Measurements from ENCODE around the gene BTBD2. TPM values are rescaled to one million over a fixed set of nuclear protein-coding genes. Genes with fewer than 3 reads are reported as not detected.

The BTBD2 gene
- total RNA-seq, 2 donors from 2014 or later = 24.6 to 60.8 TPM

- Mint-ChIP-seq H3K27ac (peak overlapping the region in 1 of 2 donors; percentile 36), H3K9me3 (no peaks in the 10 kb centered on the region), H3K36me3 (peaks cover 0 to 7% of the 10 kb centered on the region in 2 donors)
- ATAC-seq (no peak), DNase-seq (ENCODE audit: low spot score in 2 of 2) (no peak)
Measured at GRCh38 chr19:2053601-2054389, 38.3 kb upstream of the BTBD2 start.

DNA sequence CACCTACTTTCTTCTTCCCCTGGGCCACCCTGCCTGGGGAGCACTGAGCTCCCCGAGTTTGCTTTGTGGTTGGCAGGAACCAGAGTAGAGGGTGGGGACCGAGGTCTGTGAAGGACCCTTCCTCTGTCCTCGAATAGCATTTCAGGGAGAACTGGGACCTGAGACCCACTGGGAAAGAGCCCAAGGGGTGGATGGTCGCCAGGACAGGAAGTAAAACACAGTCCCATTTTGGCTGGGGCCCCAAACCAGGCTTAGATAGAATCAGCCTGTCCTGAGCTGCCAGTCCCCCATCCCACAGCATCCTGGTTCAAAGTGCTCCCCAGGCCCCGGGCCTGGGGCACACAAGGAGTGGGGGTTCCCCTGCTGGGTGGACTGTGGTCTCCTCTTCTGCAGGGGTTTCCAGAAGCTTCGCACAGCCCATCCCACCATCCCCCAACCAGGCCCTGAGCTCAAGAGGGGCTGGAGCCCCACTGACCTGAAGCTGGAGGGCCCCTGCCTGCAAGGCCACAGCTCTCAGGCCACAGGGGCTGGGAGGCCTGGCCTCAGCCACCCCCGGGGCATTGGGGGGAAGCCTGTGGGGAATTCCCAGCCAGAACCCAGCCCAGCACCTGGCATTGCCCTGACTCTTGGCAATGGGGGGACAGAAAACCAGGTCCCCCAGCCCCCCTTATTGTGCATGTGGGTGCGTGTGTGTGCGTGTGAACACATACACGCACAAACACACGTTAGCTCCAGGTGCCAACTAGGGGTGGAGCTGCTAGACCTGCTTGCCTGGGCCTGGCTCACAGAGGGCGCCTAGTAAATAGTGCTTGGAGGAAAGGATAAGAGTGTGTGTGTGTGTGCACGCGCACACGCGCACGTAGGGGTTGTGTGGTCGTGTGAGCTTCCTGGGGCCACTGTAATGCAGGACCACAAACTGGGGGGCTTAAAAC lies 36.5 kb upstream of the BTBD2 start:
- peak overlapping the region; percentile 91 to 93 for H3K27ac Mint-ChIP-seq
- H3K9me3 Mint-ChIP-seq = no peaks in the 10 kb centered on the region
- ATAC-seq (no peak), DNase-seq (ENCODE audit: low spot score in 2 of 2) (no peak)
- H3K36me3 Mint-ChIP-seq = peaks cover 0 to 7% of the 10 kb centered on the region in 2 donors

GRCh38 chr19:2050991-2051772 lies 35.7 kb upstream of the BTBD2 start, which contains the start of gene MKNK2:
MKNK2 (minus strand) TSS chr19:2051244; CDS start chr19:2050851, 393 bp downstream.
- ATAC-seq = peak; percentile 71 to 77

GRCh38 chr19:2050349-2050990 lies 35.0 kb upstream of the BTBD2 start:
- peak overlapping the region in 1 of 2 donors; percentile 75 for H3K27ac Mint-ChIP-seq
- peak; percentile 16 to 43 for ATAC-seq
- no peaks in the 10 kb centered on the region for H3K9me3 Mint-ChIP-seq
- no peak for DNase-seq (ENCODE audit: low spot score in 2 of 2)
- H3K36me3 Mint-ChIP-seq = peaks cover 0 to 7% of the 10 kb centered on the region in 2 donors

More at GRCh38 chr19:2050991-2051772, 35.7 kb upstream of the BTBD2 start, which contains the start of gene MKNK2:
- Mint-ChIP-seq H3K9me3 (no peaks in the 10 kb centered on the region), H3K36me3 (peaks cover 0 to 7% of the 10 kb centered on the region in 2 donors), H3K27ac (peak within 1 kb of the TSS; percentile 91 to 93)
- DNase-seq (ENCODE audit: low spot score in 2 of 2) = peak; percentile 96 to 99

- ATAC-seq = peak; percentile 14 to 52
- H3K36me3 Mint-ChIP-seq = peaks cover 0 to 7% of the 10 kb centered on the region in 2 donors
Measured at GRCh38 chr19:2049741-2050348, 34.3 kb upstream of the BTBD2 start.

DNA sequence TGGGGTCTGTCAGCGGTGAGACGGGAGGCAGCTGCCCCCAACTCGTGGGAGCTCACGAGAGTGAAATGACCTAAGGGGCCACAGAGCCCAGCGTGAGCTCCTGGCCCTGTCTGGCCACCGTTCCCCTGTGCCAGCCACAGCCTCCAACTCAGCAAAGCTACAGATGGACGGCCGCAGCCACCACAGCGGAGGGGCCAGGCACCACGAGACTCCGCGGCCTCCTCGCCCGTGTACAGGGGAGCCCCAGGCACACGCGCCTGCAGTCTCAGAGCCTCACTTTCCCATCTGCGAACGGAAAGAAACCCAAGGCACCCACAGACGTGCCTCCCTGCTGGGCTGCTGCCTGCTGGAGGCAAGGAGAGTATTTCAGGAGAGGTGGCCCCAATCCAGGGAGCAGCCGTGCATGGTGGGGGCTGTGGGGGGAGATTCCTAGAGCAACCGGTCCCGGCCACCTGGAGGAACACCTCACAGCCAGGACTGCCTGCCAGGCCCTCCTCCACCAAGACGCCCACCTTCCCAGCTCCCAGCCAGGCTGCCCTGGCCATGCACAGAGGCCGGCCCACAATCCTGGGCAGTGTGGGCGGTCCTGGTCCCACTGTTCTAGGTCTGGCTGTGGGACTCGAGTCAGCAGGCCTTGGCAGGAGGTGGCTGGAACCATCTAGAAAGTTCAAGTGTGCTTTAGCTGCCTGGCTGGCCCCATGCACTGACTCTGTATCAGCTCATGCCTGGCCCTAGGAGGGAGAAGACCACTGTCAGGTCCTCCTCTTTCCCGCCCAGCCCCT lies 33.6 kb upstream of the BTBD2 start:
- ATAC-seq (peak in 1 of 2 donors; percentile 1), DNase-seq (ENCODE audit: low spot score in 2 of 2) (no peak)
- Mint-ChIP-seq H3K9me3 (no peaks in the 10 kb centered on the region), H3K36me3 (peaks cover 0 to 7% of the 10 kb centered on the region in 2 donors), H3K27ac (peak overlapping the region; percentile 74 to 75)

More at GRCh38 chr19:2049741-2050348, 34.3 kb upstream of the BTBD2 start:
- Mint-ChIP-seq H3K27ac (peak overlapping the region; percentile 72 to 75), H3K9me3 (no peaks in the 10 kb centered on the region)
- peak; percentile 56 to 82 for DNase-seq (ENCODE audit: low spot score in 2 of 2)

DNA sequence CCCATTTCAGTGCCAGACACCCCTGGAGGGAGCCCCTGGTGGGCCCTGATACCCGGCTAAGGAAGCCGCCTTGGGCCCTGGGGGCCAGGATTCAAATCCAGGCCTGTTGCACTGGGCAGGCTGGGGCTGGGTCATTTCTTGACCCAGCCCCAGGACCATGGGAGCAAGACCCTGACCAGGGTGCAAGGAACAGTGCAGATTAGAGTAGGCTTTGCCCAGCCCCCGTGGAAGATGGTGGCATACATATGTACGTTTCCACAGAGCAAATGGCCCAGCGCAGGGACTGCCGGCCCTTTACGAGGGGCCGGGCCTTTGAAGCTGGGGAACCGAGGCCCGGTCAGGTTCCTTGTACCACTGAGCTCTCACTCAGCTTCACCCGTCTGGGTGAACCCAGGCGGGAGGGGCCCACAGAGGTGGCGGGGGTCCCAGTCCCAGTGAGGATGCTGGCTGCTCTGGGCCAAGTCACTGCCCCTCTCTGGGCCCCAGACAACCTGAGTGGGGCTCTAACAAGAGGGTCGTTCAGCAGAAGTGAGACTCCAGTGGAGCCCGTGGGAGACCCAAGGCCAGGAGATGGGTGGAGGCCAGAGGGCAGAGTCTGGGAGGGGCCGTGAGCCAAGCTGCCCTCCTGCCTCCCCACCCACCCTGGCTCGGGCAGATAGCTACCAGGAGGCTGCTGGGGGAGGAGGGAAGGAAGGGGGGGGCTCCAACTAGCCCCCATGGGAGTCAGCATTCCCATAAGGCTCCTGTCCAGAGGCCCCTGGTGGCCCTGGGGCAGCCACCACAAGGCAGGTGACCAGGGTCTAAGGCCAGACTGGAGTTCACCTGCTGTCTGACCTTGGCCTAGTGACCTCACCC lies 32.8 kb upstream of the BTBD2 start:
- peak overlapping the region; percentile 72 to 75 for H3K27ac Mint-ChIP-seq
- DNase-seq (ENCODE audit: low spot score in 2 of 2) = no peak
- H3K9me3 Mint-ChIP-seq = no peaks in the 10 kb centered on the region
- H3K36me3 Mint-ChIP-seq = peaks cover 0 to 7% of the 10 kb centered on the region in 2 donors
- ATAC-seq = no peak

GRCh38 chr19:2047449-2048103 lies 32.1 kb upstream of the BTBD2 start:
- H3K36me3 Mint-ChIP-seq = peaks cover 0 to 7% of the 10 kb centered on the region in 2 donors
- ATAC-seq (no peak), DNase-seq (ENCODE audit: low spot score in 2 of 2) (no peak)
- peak overlapping the region; percentile 57 to 77 for H3K27ac Mint-ChIP-seq
- H3K9me3 Mint-ChIP-seq = no peaks in the 10 kb centered on the region

GRCh38 chr19:2047076-2047448 lies 31.5 kb upstream of the BTBD2 start:
- peak overlapping the region in 1 of 2 donors; percentile 57 for H3K27ac Mint-ChIP-seq
- H3K9me3 Mint-ChIP-seq = no peaks in the 10 kb centered on the region
- peaks cover 0 to 7% of the 10 kb centered on the region in 2 donors for H3K36me3 Mint-ChIP-seq
- ATAC-seq = no peak
- no peak for DNase-seq (ENCODE audit: low spot score in 2 of 2)

GRCh38 chr19:2046046-2046907 lies 30.8 kb upstream of the BTBD2 start:
- ATAC-seq (no peak), DNase-seq (ENCODE audit: low spot score in 2 of 2) (no peak)
- Mint-ChIP-seq H3K36me3 (peaks cover 1 to 9% of the 10 kb centered on the region in 2 donors), H3K9me3 (no peaks in the 10 kb centered on the region), H3K27ac (no peak overlapping the region)

- Mint-ChIP-seq H3K36me3 (peaks cover 4 to 13% of the 10 kb centered on the region in 2 donors), H3K9me3 (no peaks in the 10 kb centered on the region), H3K27ac (no peak overlapping the region)
- ATAC-seq = no peak
- no peak for DNase-seq (ENCODE audit: low spot score in 2 of 2)
Measured at GRCh38 chr19:2045501-2046045, 30.1 kb upstream of the BTBD2 start.

GRCh38 chr19:2044709-2045500 lies 29.4 kb upstream of the BTBD2 start:
- Mint-ChIP-seq H3K9me3 (no peaks in the 10 kb centered on the region), H3K27ac (peak overlapping the region; percentile 50 to 86), H3K36me3 (peaks cover 4 to 10% of the 10 kb centered on the region in 2 donors)
- no peak for DNase-seq (ENCODE audit: low spot score in 2 of 2)
- no peak for ATAC-seq
